Measurements from ENCODE around the gene TRDN. TPM values are rescaled to one million over a fixed set of nuclear protein-coding genes. Genes with fewer than 3 reads are reported as not detected.

The TRDN gene
- total and polyA plus RNA-seq, 2 experiments from 2014 or later: 0.10 to 0.48 TPM

DNA sequence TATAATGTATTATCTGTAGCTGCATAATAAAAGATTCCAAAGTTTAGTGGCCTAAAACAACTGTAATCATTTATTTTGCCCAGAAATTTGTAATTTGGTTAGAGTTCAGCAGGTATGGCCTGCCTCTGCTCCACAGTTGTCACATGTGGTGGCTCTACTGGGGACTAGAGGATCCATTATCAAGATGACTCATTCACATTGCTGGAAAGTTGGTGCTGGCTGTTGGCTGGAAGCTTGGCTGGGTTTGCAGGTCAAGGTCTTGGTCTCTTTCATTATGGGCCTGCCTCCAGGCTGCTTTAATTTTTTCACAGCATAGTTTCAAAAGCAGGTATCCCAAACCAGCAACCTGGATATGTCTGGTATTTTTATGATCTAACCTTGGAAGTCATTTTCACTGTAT lies 17.6 kb downstream of the TRDN start:
- Histone ChIP-seq H3K27me3 (no peaks in the 10 kb centered on the region), H3K4me1 (ENCODE audit: insufficient read depth) (no peaks in the 10 kb centered on the region), H3K27ac (no peak overlapping the region), H2AFZ (no peak overlapping the region), H3K4me2 (no peak overlapping the region), H3K9me2 (replicated peaks; ENCODE audit: insufficient read depth) (no peaks in the 10 kb centered on the region), H3K4me3 (no peak overlapping the region), H4K20me1 (ENCODE audit: insufficient read depth, poor library complexity, severe bottlenecking) (no peaks in the 10 kb centered on the region), H3K9me3 (ENCODE audit: low read depth) (no peaks in the 10 kb centered on the region), H3K36me3 (replicated peaks; ENCODE audit: insufficient read depth, low read depth) (no peaks in the 10 kb centered on the region), H3K79me2 (no peaks in the 10 kb centered on the region)
- TF ChIP-seq EZH2phosphoT487 (IDR thresholded peaks at IDR 0.05; ENCODE audit: low read depth, severe bottlenecking, unreplicated experiment) (no peak), EZH2 (IDR thresholded peaks at IDR 0.05; ENCODE audit: borderline replicate concordance) (no peak)
- TF ChIP-seq, protein P1, sequence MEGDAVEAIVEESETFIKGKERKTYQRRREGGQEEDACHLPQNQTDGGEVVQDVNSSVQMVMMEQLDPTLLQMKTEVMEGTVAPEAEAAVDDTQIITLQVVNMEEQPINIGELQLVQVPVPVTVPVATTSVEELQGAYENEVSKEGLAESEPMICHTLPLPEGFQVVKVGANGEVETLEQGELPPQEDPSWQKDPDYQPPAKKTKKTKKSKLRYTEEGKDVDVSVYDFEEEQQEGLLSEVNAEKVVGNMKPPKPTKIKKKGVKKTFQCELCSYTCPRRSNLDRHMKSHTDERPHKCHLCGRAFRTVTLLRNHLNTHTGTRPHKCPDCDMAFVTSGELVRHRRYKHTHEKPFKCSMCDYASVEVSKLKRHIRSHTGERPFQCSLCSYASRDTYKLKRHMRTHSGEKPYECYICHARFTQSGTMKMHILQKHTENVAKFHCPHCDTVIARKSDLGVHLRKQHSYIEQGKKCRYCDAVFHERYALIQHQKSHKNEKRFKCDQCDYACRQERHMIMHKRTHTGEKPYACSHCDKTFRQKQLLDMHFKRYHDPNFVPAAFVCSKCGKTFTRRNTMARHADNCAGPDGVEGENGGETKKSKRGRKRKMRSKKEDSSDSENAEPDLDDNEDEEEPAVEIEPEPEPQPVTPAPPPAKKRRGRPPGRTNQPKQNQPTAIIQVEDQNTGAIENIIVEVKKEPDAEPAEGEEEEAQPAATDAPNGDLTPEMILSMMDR (IDR thresholded peaks at IDR 0.05; ENCODE audit: poor library complexity): no peak
- DNase-seq (ENCODE audit: low spot score): no peak

DNA sequence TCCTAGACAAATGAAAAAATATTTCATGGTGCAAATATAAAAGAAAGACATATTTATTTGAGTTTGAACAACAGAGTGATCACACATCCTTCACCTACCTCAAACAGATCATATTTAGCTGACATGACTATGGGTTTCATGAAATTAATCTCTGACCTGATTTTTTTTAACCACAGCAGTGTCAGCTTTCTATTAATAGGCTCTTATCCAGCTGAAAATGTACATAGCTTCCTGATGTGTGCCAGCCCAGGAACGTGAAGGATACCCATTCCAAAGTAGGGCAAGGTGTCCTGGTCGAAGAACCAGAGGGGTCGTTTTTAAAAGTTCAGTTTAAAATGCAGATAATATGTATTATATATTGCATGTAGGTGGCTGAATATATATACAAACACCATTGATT lies 19.8 kb downstream of the TRDN start:
- no peak for TF ChIP-seq EZH2 (IDR thresholded peaks at IDR 0.05; ENCODE audit: borderline replicate concordance)
- TF ChIP-seq, protein P1 (IDR thresholded peaks at IDR 0.05; ENCODE audit: poor library complexity): no peak
- TF ChIP-seq EZH2phosphoT487 (IDR thresholded peaks at IDR 0.05; ENCODE audit: low read depth, severe bottlenecking, unreplicated experiment): no peak
- no peaks in the 10 kb centered on the region for H3K9me2 ChIP-seq (replicated peaks; ENCODE audit: insufficient read depth)
- no peaks in the 10 kb centered on the region for H4K20me1 ChIP-seq (ENCODE audit: insufficient read depth, poor library complexity, severe bottlenecking)
- no peak overlapping the region for H3K4me2 ChIP-seq
- H3K79me2 ChIP-seq: no peaks in the 10 kb centered on the region
- H3K27me3 ChIP-seq: no peaks in the 10 kb centered on the region
- 88% methylated on average over 3 of the region's 3 CpGs for WGBS (ENCODE audit: low lambda C conversion rate, missing lambda C conversion rate)
- H3K9me3 ChIP-seq (ENCODE audit: low read depth): no peaks in the 10 kb centered on the region
- no peak overlapping the region for H2AFZ ChIP-seq
- H3K27ac ChIP-seq: no peak overlapping the region
- no peak overlapping the region for H3K4me3 ChIP-seq
- DNase-seq (ENCODE audit: low spot score): no peak
- no peaks in the 10 kb centered on the region for H3K36me3 ChIP-seq (replicated peaks; ENCODE audit: insufficient read depth, low read depth)
- no peaks in the 10 kb centered on the region for H3K4me1 ChIP-seq (ENCODE audit: insufficient read depth)

DNA sequence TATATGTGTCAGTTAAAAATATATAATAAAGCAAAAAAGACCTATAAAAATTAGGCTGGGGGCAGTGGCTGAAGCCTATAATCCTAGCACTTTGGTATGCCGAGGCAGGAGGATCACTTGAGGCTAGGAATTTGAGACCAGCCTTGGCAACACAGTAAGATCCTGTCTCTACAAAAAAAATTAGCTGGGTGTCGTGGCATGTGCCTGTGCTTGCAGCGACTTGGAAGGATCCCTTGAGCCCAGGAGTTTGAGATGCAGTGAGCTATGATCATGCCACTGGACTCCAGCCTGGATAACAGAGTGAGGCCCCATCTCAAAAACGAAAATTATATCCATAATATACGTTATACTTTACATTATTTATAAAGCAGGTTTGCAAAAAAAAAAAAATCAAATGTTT lies 20.7 kb downstream of the TRDN start:
- DNase-seq (ENCODE audit: low spot score): no peak
- TF ChIP-seq EZH2phosphoT487 (IDR thresholded peaks at IDR 0.05; ENCODE audit: low read depth, severe bottlenecking, unreplicated experiment) (no peak), EZH2 (IDR thresholded peaks at IDR 0.05; ENCODE audit: borderline replicate concordance) (no peak)
- TF ChIP-seq, protein P1 (IDR thresholded peaks at IDR 0.05; ENCODE audit: poor library complexity): no peak
- WGBS (ENCODE audit: low lambda C conversion rate, missing lambda C conversion rate): 72% methylated on average over 5 of the region's 5 CpGs
- Histone ChIP-seq H4K20me1 (ENCODE audit: insufficient read depth, poor library complexity, severe bottlenecking) (no peaks in the 10 kb centered on the region), H3K9me2 (replicated peaks; ENCODE audit: insufficient read depth) (no peaks in the 10 kb centered on the region), H3K4me1 (ENCODE audit: insufficient read depth) (no peaks in the 10 kb centered on the region), H3K27ac (no peak overlapping the region), H3K4me2 (no peak overlapping the region), H2AFZ (no peak overlapping the region), H3K36me3 (replicated peaks; ENCODE audit: insufficient read depth, low read depth) (no peaks in the 10 kb centered on the region), H3K27me3 (no peaks in the 10 kb centered on the region), H3K79me2 (no peaks in the 10 kb centered on the region), H3K4me3 (no peak overlapping the region), H3K9me3 (ENCODE audit: low read depth) (no peaks in the 10 kb centered on the region)

DNA sequence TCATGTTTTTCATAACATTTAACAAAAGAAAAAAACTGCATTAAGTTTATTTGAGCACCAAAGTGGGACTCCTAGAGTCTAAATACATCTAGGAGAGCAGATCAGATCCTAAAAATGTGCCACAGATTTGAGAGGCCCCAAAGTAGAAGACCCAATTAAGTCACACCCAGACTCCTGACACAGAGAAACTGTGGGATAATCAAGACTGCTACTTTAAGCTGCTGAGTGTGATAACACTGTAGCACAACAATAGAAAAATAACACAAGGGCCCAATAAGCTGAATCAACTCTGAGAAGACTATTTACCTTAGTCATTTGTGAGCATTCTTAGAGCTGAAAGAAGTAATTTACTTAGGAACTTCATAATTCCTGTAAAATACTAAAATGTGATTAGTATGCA lies 26.0 kb downstream of the TRDN start:
- Histone ChIP-seq H3K4me3 (no peak overlapping the region), H2AFZ (no peak overlapping the region), H4K20me1 (ENCODE audit: insufficient read depth, poor library complexity, severe bottlenecking) (no peaks in the 10 kb centered on the region), H3K27ac (no peak overlapping the region), H3K4me2 (no peak overlapping the region), H3K79me2 (no peaks in the 10 kb centered on the region), H3K9me2 (replicated peaks; ENCODE audit: insufficient read depth) (no peaks in the 10 kb centered on the region), H3K9me3 (ENCODE audit: low read depth) (no peaks in the 10 kb centered on the region), H3K36me3 (replicated peaks; ENCODE audit: insufficient read depth, low read depth) (no peaks in the 10 kb centered on the region), H3K4me1 (ENCODE audit: insufficient read depth) (no peaks in the 10 kb centered on the region), H3K27me3 (no peaks in the 10 kb centered on the region)
- TF ChIP-seq EZH2phosphoT487 (IDR thresholded peaks at IDR 0.05; ENCODE audit: low read depth, severe bottlenecking, unreplicated experiment) (no peak), EZH2 (IDR thresholded peaks at IDR 0.05; ENCODE audit: borderline replicate concordance) (no peak)
- TF ChIP-seq, protein P1 (IDR thresholded peaks at IDR 0.05; ENCODE audit: poor library complexity): no peak
- DNase-seq (ENCODE audit: low spot score): no peak
